Measurements from ENCODE around the gene TPPP.

The TPPP gene

DNA sequence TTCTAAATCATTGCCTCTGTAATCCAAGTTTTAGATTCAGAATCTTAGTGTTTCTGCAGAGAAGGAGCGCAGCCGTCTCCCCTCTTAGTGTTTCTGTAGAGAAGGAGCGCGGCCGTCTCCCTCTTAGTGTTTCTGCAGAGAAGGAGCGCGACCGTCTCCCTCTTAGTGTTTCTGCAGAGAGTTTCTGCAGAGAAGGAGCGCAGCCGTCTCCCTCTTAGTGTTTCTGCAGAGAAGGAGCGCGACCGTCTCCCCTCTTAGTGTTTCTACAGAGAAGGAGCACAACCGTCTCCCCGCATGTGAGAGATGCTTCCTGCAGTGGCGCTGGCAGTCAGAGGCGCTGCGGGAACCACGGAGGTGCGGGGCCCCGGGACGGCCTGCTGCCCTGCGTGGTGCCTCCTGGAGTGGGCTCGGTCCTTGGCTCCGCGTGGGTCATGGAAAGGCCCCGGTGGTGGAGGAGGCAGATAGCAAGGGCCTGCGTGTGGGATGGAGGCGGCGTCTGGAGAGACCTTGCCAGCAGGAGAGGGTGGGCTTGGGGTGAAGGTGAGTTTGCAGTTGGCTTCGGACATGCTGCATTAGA lies 70.1 kb downstream of the TPPP start:
- no peak for DNase-seq

DNA sequence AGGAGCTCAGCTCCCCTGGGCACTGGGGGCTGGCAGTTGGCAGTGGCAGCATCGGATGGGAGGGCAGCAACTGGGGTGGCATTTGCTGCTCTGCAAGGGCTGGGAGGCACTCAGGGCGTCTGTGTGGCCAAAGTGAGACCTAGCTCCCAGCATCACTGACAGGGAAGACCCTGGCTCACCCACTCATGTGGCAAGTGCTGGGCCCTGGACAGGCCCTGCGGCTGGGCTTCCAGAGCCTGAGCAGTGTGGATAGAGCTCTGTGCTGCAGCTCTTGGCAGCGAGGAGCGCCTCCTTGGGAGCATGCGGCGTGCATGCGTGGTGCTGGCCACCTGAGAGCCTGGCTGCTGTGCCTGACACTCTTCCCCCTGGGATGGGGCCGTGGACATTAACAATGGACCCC lies 70.8 kb downstream of the TPPP start:
- DNase-seq: no peak

DNA sequence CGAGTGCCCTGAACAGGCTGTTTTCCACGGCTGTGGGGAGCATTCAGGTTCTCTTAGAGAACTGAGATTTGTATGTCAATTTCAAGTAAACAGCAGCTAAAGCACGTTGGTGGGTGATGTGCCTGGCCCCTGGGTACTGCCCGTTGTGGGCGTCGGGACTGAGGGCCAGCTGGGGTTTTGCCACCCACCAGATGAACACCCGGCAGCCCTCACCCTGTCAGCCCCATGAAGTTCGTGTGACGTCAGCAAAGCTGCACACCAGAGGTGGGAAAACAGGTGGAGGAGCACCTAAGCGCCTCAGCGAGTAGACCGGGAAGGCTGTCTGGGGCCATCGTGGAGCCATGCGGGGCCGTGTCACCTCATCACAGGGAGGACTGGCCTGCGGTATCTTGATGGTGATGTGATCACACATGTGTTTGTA lies 71.8 kb downstream of the TPPP start:
- no peak for DNase-seq

DNA sequence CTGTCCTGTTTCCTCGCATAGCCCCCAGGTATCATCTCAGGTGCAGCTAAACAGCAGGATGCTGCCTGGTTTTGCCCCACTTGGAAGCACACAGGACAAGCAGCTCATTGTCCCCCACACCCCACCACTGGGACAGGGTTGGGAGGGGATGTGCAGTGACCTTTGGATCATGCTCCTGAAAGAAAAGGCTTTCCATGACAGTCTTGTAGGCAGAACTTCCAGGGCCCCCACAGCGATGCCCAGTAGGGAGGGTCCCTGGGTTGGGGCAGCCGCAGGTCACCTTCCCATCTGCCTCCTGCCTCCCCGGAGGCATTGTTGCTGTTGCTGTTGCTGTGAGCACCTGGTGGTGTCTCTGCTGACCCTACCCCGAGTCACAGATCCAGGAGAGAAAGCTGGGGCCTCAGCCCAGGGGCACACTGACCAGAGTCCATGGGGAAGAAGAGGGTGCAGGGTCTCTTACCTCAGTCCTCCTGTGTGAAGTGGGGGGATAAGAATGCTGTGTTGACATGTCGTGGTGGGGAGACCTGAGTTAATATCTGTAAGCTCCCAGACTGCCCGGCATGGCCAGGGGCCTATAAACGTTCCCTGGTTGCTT lies 72.5 kb downstream of the TPPP start:
- DNase-seq: no peak

DNA sequence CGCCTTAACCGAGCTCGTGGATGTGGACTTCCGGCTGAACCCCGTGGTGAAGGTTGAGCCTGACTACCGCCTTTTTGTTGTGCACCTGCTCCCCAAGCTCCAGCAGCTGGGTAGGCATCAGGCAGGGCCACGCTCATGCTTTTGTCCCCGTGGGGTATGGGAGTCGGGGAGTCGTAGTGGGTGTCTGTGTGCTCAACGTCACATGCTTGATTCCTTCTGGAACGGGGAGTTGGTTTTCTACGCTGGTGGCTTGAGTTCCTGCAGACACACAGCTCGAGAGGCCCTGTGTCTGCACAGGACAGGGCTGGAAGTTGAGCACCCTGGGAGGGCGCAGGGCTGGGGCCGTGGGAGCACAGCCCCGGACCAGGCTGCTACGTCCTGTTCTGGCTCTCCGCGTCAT lies 73.0 kb downstream of the TPPP start:
- DNase-seq: no peak

DNA sequence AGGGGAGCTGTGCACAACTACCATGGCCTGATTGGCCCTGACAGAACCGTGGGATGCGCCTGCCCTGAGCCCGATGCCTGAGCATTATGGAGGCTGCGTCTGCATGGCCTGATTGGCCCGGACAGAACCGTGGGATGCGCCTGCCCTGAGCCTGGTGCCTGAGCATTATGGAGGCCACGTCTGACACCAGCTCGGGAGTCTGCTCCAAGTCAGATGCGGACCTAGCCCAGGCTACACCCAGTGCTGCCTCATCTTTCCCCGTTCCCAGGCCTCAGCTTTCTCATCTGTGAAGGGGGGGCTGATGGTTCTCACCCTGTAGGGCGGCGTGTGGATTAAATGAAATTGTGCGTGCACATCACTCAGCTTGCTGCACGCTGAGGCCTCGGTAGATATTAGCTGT lies 73.7 kb downstream of the TPPP start:
- DNase-seq: no peak

DNA sequence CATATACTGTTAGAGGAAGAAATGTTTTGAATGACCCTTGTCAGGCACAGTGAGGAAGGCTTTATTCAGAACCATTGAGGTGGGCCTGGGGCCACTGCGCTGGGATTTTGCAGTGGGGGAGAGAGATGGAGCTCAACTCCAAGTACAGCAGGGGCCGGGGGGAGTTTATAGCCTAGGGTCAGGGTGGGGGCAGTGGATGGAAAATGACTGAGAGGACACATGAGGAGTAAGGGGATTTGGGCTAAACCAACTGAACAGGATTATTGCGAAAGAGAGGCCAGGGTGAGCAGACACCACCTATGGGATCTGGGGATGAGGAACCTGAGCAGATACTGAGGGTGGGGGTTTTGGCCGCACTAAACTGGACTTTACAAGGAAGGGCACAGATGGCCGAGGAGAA lies 74.7 kb downstream of the TPPP start:
- no peak for DNase-seq

DNA sequence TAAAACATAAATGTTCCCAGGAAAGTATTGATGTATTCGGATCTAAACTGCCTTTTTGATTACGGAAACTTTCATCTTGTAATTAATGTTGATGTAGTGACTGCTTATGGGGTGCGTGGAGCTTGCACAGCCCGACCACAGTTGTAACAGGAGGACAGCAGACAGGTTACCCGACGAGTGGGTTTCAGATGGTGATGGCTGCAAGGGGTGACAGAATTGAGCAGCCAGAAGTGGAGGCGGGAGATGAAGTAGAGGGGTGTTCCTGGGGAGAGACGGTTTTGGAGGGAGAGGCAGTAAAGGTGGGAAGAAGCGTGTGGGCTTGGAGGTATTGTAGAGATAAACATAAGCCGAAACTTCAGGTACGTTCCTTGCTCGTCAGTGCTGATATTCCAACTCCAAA lies 75.3 kb downstream of the TPPP start:
- DNase-seq: no peak

DNA sequence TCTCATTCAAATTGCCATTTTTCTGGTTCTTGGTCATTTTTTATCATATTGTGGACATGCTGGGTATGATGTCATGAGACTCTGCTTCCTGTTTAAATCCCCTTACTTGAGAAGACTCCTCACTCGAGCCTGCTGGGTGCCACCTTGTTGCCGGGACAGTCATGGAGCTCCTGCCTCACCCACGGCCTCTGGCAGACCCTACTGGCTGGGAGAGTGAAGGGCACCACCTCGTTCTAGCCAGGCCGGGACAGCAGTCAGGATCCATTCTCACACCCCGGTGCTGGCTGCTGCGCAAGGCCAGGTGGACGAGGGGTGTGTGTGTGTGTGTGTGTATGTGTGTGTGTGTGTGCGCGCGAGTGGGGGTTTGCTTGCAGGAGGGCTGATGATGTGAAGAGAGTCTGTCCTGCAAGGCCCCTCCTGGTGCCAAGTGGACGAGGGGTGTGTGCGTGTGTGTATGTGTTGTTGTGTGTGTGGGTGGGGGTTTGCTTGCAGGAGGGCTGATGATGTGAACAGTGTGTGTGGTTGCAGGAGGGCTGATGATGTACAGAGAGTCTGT lies 76.6 kb downstream of the TPPP start:
- DNase-seq: no peak

DNA sequence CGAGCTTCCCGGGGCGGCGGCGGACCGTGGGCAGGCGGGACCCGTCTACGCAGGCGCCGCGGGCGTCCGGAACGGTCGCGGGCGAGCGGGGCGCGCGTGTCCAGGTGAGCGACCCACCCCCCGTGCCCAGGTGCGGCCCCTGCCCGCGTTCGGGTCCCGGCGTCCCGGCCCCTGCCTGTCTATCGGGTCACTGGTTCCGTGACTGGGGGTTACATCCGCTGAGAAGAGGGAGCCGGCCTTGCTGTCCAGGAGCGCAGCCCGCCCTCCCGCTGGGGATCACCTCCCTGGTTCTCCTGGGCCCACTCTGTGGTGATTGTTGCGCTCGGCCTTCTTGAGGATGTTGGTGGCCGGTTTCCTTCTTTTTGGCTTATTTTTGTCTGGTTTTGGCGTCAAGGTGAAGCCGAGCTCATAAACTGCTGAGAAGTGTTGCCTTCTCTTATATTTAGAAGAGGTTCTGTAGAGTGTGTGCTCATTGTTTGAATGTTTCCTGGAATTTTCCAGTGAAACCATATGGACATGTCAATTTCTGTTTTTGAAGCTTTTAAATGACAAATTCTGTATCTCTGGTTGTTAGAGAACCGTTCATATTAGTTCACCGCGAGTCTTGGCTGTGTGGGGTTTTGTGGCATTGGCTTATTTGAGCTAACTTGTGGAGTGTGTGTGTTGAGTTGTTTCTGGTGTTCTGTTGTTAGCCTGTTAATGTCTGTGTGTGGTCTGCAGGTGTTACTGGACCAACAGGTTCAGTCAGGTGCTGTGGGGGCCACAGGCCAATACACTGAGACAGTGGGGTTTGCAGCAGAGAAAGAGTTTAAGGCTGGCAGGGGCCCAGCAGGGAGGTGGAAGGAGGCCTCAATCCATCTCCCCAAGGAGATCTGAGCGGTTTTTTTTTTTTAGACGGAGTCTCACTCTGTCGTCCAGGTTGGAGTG lies 80.4 kb downstream of the TPPP start:
- no peak for DNase-seq

DNA sequence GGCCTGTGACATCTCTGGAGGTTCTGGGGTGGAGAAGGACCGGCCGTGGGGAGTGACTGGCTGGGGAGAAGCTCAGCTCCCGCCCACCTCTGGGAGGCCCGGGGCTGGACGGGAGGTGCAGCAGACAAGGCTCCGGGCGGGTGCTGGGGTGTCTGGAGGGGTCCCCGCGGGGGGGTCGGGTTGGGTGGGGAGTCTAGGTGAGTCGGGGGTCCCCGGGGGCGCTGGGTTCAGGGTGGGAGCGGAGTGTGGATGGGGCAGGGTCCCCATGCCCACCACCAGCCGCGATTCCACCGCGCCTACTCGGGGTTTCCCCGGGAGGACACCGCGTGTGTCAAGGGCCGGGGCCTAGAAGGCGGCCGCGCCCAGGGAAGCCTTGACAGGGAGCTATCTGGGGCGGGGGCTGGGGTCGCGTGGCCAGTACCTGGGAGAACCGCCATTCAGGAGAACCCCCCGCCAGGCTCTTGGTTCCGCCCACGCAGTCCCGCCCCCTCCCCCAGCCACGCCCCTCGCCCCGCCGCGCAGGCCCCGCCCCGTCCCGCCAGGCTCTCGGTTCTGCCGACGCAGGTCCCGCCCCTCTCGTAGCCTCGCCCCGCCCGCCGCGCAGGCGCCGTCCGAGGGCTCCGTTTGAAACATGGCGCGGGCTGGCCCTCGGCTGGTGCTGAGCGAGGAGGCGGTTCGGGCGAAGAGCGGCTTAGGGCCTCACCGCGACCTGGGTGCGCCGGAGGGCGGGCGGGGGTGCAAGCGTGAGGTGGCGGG lies 81.2 kb downstream of the TPPP start, which contains the start of gene CEP72:
Gene CEP72 (plus strand): TSS at position 610 of the 756 bp plus-strand sequence. CDS start 22 bp downstream, at position 632.
- DNase-seq: peak; percentile 92 to 94

DNA sequence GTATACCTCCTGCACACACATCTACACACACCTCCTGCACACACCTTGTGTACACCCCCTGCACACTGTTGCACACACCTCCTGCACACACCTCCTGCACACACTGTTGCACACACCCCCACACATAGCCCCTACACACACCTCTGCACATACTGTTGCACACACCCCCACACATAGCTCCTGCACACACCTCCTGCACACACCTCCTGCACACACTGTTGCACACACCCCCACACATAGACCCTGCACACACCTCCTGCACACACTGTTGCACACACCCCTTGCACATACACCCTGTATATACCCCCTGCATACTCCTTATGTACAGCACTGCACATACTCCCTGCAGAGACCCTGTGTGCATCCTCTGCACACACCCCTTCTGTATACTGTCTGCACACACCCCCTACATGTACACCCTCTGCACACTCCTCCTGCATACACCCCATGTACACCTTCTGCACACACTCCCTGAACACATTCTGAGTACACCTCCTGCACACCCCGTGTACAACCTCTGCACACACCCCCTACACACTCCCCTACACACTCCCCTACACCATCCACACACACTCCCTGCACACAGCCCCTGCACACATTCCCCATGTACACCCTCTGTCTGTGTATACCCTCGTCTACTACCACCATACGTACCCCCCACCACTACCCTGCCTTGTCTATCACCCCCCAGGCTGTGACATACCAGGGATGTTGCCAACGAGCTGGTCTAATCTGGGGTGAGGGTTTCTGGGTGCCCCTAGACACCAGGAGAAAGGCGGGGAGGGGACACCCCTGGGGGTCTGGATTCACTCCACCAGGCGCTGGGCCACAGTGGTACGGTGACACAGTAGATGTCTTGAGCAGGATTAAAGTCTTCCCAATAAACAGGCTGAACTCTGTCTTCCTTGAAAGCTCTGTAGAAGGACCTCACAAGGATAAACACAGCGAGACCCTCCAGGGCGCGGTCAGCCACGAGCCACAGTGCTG lies 82.1 kb downstream of the TPPP start:
- DNase-seq: no peak

DNA sequence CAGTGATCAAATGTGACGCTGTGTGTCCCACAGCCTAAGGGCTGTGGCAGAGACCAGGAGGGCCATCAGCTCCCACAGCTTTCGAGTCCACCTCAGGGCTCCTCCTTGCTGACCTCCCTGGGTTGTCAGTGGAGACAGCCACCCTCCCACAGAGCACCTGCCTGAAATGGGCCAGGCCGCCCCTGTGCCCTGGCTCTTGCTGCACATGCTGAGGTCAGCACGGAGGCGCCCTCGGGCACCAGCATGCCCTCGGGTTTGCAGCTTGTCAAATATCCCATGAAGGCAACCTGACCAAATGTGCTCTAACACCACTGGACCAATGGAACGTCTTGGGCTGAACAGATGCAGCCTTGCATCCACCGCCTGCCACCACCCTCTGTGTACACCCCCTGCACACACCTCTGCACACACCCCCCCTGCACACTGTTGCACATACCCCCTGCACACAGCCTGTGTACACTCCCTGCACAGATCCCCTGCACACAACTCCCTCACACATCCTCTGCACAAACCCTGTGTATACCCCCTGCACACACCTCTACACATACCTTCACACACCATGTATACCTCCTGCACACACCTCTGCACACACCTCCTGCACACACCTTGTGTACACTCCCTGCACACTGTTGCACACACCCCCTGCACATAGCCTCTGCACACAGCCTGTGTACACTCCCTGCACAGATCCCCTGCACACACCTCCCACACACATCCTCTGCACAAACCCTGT lies 83.0 kb downstream of the TPPP start:
- DNase-seq: no peak
